SU-DHL-6 (cell line): ENCODE measurements around the gene AMZ1.

Experiments used
- CTCF ChIP-seq: fragments of 200-600 bp; sonication (generic); IDR thresholded peaks from one replicate; pipeline ENCODE4 v1.5.1; 2017; ENCODE audit warnings: antibody characterized with exemption, mild to moderate bottlenecking, low read length, moderate library complexity; ENCODE audit not compliant: insufficient read depth, poor library complexity, severe bottlenecking
- EZH2phosphoT487 ChIP-seq: fragments of 200-600 bp; sonication (generic), shearing (Covaris generic); conservative IDR thresholded peaks from 2 replicates; pipeline ENCODE4 v1.6.1; 2018; ENCODE audit warnings: mild to moderate bottlenecking, antibody characterized with exemption, low read length, moderate library complexity, mixed read lengths

DNA sequence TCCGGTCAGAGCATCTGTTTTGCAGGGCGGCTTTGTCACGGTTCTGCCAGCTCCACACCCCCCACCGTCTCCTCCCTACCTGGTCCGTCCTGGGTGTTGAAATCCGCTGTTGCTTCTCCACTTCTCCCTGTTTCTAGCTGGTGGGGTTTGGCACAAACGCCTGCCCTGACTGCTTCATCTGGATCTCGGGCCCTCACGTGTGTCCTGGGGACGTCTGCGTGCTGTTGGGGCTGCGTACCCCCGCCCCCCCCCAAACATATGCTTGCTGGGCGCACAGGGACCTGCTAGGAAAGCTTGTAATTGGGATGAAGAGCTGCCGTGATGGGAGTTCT is 11.3 kb downstream of the AMZ1 start:
- TF ChIP-seq CTCF: no peak
- TF ChIP-seq EZH2phosphoT487: no peak
